NCI-H2196 (cell line): ENCODE measurements around the gene ACACB.

ENCODE experiments used
- DNase-seq: peaks from one replicate; lab custom pipeline; 2025; ENCODE audit not compliant: unreplicated experiment; lab: John Stamatoyannopoulos, UW

ACACB gene

GRCh38 chr12:109247831-109248654 lies 131.7 kb downstream of the ACACB start:
- DNase-seq = no peak

- DNase-seq = no peak
Measured at GRCh38 chr12:109250523-109250922, 134.1 kb downstream of the ACACB start.

DNA sequence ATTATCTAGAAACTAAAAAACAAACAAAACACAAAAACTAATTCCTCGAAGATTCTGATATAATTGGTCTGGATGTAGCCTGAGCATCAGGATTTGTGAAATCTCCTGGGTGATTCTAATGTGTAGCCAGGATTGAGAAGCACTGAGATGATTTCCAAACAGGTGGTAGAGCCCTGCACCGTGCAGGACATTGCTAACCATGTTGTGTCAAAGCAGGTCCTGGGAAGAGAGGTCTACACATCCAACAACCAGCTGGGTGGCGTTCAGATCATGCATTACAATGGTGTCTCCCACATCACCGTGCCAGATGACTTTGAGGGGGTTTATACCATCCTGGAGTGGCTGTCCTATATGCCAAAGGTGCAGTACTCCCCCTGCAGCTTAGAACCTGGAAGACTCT lies 136.4 kb downstream of the ACACB start:
- DNase-seq = no peak

DNA sequence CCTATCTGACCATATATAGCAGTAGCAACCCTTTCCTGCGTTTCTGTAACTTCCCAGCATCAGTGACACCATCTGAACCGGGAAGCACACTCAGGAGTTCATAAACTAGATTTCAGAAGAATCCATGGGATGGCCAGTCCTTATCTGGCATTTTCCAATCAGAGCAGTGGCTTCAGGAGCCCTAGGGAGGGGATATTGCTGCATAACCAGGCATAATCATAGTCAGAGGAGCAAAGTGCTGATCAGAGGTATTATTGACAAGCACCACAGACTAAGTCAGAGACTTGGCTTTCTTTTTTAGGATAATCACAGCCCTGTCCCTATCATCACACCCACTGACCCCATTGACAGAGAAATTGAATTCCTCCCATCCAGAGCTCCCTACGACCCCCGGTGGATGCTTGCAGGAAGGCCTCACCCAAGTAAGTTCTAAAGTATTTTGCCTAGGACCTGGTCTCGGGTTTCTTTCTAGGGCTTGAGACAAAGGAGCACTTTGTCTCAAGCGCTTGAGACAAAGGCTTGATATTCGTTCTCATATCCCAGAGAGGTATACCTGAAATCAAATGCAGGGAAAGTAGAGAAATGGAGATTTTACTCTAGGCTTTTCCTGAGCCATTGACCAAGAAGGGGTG lies 137.6 kb downstream of the ACACB start:
- DNase-seq = no peak

DNA sequence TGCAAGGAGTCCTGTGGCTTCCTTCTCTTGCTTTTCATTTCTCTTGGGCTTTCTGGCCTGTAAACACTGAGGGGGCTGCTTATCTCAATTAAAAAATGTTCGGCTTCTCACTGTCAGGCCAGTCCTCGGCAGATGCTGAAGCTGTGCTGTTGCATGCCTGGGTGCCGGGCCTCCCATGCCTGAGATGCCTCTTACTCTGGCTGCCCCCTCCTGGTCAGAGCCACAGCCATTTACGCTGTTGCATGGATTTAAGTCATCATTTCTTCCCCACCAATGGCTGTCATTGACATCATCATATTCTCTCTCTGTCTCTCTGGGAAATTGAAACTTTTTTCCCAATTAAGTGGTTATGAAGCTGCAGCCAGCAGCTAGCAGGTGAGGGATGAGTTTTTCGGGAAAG lies 139.0 kb downstream of the ACACB start:
- DNase-seq = no peak

DNA sequence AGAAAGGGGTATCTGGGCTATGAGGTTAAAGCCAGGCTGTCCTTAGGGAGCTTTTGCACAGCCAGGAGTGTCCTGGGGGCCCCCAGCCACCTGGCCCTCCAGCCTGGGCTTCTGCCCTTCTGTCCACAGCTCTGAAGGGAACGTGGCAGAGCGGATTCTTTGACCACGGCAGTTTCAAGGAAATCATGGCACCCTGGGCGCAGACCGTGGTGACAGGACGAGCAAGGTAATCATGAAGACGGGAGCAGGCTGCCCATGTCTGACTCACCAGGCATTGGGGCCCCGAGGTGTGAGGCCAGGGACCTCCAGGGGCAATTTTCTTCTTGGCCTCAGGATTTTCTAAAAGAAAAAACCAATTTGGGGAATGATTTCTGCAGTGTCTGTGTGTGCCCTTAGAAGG lies 139.6 kb downstream of the ACACB start:
- no peak for DNase-seq

DNA sequence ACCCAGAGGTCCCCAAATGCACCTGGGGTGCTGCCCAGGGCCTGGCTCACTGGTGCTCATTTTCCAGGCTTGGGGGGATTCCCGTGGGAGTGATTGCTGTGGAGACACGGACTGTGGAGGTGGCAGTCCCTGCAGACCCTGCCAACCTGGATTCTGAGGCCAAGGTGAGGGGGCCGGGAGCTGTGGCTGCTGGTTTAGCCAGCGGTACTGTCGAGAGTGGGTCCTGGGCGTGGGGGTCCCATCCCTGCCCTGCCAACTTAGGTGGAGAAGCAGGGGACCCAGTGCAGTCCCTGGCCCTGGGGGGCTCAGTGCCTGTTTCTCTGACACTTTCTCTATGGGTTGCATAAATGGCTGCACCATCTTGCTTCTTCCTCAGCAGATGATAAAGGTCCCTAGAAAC lies 141.8 kb downstream of the ACACB start:
- no peak for DNase-seq

DNA sequence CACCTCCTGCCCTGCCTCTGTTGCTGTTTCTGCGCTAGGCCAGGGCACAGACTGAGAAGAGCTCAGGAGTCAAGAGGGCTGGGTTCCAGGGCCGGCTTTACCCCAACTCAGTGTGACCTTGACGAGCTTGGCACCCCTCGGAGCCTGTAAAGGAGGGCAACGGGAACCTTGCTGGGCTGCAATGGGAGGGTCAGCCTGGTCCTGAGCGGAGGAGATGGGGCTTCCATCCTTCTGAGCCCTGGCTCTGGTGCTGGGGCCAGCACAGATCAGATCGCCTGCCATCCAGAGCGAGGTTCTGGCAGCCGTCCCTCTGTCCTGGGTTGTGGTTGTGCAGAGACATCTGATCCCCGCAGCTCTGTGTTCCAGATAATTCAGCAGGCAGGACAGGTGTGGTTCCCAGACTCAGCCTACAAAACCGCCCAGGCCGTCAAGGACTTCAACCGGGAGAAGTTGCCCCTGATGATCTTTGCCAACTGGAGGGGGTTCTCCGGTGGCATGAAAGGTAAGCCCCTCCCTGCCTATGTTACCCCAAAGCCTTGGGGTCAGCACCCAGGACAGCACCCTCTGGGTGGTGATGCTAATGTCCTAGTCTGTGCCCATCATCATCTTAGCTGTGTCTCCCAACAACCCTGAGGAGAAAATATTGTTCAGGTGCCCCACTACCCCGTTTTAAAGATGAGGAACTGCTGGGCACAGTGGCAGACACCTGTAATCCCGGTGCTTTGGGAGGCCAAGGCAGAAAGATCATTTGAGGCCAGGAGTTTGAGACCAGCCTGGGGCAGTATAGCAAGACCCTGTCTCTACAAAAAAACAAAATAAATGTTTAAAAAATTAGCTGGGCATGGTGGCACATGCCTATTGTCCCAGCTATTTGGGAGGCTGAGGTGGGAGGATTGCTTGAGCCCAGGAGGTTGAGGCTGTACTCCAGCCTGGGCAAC lies 142.5 kb downstream of the ACACB start:
- peak; percentile 43 for DNase-seq

DNA sequence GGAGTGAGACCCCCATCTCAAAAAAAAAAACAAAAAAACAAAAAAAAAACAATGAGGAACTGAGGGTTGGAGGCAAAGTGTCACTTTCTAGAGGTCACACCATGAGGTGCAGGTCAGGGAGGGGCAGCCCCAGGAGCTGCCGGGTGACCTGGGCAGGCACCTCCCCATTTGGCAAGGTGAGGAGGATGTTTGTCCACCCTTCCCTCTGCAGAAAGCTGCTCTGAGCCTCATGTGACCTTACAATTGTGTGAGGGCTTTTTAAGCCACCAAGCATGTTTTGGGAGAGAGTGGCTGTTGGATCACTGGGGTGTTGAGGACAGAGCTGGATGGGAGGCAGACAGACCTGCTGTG lies 143.1 kb downstream of the ACACB start:
- peak; percentile 25 for DNase-seq

DNA sequence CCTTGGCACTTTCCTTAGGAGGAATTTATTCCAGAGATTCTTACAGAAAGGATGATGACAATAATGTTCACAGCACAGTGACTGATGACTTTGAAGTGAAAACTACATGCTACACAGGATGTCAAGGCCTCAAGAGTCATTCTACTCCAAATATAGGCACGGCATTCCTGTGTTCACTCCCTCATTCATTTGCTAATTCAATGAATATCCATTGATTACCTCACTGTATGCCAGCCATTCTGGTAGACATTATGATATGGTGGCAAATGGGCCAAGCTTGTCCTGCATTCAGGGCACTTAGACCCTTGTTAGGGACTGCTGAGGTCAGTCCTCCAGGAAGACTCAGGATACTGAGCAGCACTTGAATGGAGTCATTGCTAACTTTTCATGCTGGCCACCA lies 144.7 kb downstream of the ACACB start:
- DNase-seq = no peak

GRCh38 chr12:109261939-109262338 lies 145.6 kb downstream of the ACACB start:
- DNase-seq = no peak

GRCh38 chr12:109263439-109263838 lies 147.1 kb downstream of the ACACB start:
- DNase-seq = no peak

- peak; percentile 93 for DNase-seq
Measured at GRCh38 chr12:109264095-109264942, 147.9 kb downstream of the ACACB start.

DNA sequence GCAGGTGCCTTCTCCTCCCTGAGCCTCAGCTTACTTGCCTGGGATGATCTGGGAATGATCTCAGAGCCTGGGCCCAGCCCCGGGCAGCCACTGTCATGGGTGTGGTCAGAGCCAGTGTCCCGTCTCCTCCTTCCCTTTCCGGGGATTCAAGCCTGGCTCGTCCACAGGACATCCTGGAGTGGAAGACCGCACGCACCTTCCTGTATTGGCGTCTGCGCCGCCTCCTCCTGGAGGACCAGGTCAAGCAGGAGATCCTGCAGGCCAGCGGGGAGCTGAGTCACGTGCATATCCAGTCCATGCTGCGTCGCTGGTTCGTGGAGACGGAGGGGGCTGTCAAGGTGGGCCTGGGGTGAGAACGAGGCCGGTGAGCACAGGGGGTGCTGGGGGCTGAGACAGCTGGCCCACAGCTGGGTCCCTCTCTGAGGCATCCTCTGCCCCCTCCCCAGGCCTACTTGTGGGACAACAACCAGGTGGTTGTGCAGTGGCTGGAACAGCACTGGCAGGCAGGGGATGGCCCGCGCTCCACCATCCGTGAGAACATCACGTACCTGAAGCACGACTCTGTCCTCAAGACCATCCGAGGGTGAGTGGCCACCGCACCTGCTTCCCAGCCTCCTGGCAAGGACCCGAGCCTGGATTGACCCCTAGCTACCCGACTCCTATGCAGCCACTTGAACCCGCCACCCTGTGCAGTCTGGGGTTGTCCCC lies 148.7 kb downstream of the ACACB start:
- no peak for DNase-seq

DNA sequence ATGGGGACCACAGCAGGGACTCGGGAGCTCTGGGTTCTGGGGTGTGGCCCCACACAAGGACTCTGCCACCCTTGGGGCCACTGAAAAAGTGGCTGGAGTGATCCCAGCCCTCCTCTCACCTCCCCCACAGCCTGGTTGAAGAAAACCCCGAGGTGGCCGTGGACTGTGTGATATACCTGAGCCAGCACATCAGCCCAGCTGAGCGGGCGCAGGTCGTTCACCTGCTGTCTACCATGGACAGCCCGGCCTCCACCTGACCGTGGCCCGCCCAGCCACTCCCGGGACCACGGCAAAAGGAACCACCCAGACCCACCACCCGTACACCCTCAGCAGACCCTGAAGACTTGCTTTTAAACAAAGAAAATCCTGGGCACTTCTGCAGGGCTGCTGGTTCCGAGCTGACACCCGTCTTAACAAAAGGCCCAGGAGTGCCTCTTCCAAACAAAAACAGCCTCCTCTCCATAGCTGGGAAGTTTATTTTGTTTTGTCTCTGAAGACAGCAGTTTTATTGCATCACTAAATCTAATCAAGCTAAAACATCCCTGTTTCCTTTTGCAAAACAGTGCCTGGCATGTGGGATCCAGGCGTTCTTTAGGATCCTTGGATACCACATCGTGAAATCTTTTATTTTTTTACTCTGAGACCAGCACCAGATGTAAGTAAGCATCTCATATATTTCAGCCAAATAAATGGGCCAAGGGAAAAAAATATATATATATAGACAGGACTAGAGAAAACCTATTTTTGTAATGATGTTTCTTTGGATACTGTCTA lies 149.9 kb downstream of the ACACB start:
- DNase-seq = no peak

DNA sequence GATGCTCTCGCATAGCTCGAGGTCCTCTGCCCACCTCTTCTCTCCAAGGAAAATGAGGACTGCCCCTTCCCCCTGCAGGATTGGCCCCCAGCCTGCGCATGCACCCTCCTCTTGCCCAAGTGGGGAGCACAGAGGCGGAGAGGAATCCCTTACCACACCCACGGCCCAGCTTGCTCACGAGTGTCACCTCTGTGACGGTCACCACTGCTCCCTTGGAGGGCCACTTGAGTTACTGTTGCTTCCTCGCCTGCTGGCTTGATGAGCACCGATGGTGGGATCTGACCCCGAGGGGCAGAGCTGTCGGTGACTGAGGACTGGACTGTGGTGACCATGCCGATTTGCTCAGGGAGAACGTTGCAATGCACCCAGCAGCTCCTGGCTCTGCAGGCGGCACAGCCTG lies 151.0 kb downstream of the ACACB start:
- no peak for DNase-seq

GRCh38 chr12:109268896-109269295 lies 152.5 kb downstream of the ACACB start:
- DNase-seq = no peak

DNA sequence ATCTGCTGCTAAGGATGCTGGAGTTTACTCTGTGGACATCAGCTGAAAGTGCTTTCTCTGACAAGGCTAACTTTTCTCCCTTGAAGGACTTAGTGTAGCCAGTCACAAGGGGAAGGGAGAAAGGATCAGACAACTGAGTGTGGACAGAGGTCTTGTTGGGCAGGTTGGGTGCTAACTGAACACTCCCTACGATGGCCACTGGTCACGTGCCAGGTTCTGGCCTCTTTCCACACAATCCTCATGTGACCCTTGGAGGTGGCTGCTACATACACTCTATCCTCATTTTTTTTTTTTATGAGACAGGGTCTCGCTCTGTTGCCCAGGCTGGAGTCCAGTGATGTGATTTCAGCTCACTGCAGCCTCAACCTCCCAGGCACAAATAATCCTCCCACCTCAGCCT lies 153.0 kb downstream of the ACACB start:
- no peak for DNase-seq

GRCh38 chr12:109270494-109270893 lies 154.1 kb downstream of the ACACB start:
- DNase-seq = no peak
